Right kidney (tissue), 1 donor: ENCODE data around the gene TBATA.

ENCODE experiments used
- DNase-seq: peaks from one replicate; pipeline ENCODE4 v3.0.0-alpha.2; 2016

The TBATA gene

DNA sequence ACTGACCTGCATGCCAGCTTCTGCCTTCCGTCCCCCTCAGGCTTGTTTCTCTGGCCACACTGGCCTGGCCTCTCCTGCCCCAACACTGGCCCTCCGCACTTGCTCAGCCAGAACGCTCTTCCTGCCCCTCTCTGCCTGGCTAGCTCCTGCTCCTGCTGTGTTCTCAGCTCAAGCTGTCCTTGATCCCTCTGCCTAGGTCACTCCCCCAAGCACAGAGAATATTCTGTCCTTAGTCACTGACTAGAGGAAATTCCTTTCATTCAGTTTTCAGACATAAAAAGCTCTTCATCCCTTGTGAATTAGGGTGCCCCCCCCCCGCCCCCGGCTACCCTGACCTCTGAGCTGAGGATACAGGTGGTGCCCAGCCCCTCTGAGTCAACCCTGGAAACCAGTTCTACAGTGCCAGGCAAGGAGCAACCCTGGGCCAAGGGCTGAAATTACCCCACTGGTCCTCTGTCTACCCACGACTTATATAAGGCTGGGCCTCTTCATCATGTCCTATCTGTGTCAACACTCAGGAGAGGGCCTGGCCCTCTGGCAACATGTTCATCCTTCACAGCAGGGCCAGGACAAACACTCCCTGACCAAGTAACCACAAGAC lies 23.9 kb upstream of the TBATA start:
- DNase-seq: no peak

DNA sequence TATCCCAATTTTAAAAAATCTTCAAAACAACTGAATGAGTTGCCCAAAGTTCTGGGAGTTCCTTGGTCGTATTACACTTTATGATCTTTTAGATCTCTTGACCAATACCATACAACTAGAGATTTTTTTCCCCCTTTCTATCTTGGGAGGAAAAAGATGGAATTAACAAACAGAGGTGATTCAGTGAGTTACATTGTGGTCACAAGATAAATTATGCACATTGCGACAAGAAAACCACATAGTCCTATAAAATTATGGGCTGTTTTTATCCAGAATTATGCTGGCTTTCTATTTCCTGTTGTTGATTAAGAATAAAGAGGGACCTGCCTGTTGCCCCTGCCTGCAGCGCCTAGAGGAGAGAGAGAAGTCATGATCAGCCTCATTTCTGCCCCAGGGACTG lies 22.4 kb upstream of the TBATA start:
- DNase-seq: no peak

GRCh38 chr10:70806841-70807240 lies 21.7 kb upstream of the TBATA start:
- DNase-seq: no peak

GRCh38 chr10:70805619-70806215 lies 20.5 kb upstream of the TBATA start:
- DNase-seq: no peak

- DNase-seq: no peak
Measured at GRCh38 chr10:70804421-70804808, 19.2 kb upstream of the TBATA start.

- DNase-seq: no peak
Measured at GRCh38 chr10:70803775-70804420, 18.7 kb upstream of the TBATA start.

GRCh38 chr10:70801854-70802253 lies 16.7 kb upstream of the TBATA start:
- no peak for DNase-seq

GRCh38 chr10:70799124-70799523 lies 13.9 kb upstream of the TBATA start:
- no peak for DNase-seq

- no peak for DNase-seq
Measured at GRCh38 chr10:70797840-70798239, 12.7 kb upstream of the TBATA start.

DNA sequence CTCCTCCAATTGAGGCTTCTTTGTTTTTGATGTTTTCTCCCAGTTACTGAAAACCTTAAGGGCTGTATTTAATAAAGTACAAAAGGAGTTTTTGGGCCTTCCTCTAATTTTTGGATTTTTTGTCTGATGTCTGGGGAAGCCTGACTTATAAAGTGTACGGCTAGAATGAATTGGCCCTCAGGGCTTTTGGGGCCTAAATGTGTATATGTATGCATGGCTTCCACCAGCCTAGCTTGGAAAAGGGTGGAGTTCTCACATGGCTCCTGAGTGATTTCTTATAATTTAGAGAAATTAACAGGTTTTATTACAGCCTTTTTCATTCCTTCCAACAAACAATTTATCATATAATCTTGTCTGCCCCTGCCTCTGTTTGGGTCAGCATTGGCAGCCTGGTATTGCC lies 10.4 kb upstream of the TBATA start:
- DNase-seq: no peak

DNA sequence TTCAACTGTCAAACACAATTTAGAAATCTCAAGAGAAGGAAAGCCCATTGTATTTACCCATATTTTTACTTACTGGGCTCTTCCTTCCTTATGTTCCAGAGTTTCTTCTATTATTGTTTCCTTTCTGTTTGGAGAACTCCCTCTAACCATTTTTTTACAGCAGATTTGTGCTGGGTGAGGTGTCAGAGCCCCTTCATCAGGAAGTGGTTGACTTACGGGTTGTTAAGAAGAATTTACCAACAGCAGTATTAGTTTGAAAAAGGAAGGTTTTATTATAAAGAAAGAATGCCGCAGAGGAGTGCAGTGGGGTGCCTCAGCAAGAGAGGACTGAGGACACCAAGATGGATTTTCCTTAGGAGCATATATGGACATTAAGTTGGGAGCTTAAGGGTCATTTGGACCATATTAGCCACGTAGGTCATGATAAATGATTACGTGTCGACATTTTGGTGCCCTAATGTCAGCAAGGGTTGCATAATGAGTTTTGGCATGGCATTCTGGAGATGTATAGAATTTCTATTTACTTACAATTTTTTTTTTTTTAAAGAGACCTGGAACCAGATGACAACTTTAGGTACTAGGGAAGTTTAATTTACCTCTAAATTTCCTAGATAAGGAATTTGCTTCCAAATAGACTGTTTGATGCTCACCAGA lies 6.3 kb upstream of the TBATA start:
- DNase-seq: no peak

DNA sequence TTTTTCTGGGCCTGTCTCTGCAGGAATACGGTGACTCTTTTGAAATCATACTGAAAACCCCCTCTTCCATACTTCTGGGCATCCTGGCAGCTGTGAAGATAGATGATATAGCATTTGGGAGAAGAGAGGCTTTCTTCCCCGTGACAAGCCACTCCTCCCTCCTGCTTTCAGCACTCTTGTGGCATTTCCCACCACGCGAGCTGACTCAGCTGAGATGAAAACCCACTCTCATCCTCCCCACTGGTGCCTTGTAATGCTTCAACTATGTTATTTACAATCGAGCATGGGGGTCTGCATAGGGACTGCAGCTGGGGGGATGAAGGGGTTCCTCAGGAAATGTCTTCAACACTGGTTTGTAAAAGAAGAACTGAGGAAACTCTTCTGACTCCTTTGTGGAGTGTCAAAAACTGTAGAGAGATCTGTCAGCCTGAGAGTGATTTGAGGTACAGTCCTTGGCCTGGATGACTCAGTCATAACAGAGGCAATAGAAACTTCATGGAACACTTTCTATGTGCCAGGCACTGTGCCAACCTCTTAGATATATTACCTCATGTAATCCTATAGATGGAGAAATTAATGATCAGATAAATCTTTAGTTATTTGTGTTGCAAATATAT lies 1.7 kb upstream of the TBATA start:
- DNase-seq: no peak

DNA sequence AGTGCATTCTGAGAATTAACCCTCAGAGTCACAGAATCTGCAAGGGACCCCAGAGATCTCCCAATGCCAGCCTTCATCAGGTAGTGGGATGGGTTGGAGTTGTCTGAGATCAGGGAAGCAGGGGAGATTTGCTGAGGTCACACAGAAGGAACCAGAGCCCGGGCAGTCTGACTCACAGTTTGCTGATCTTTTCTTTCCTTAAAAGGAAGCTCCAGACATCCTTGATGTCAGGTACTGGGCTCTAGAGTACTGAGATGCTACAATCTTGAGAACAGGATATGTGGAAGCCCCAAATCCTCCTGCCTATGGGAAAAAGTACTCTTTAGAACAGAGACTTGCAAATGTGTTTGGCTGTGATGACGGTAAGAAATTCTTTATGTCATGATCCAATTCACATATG lies 706 bp downstream of the TBATA start:
- DNase-seq: no peak

DNA sequence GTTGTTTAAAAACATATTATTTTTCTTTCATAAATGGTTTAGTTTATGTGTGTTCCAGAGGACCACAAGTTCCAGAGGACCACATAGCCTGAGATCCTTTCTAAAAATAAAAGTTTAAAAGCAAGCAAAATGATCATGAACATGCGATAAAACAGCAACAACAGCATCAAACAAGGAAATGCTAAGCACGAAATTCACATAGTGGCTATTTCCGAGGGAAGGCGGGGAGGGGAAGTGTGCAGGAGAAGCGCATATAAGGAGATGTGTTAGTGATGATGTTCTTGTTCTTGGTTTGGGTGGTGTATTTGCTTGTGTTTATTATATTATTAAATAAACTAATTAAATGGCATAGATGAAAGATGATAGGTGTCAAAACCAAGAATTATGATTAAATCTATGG lies 1.2 kb downstream of the TBATA start:
- DNase-seq: no peak

DNA sequence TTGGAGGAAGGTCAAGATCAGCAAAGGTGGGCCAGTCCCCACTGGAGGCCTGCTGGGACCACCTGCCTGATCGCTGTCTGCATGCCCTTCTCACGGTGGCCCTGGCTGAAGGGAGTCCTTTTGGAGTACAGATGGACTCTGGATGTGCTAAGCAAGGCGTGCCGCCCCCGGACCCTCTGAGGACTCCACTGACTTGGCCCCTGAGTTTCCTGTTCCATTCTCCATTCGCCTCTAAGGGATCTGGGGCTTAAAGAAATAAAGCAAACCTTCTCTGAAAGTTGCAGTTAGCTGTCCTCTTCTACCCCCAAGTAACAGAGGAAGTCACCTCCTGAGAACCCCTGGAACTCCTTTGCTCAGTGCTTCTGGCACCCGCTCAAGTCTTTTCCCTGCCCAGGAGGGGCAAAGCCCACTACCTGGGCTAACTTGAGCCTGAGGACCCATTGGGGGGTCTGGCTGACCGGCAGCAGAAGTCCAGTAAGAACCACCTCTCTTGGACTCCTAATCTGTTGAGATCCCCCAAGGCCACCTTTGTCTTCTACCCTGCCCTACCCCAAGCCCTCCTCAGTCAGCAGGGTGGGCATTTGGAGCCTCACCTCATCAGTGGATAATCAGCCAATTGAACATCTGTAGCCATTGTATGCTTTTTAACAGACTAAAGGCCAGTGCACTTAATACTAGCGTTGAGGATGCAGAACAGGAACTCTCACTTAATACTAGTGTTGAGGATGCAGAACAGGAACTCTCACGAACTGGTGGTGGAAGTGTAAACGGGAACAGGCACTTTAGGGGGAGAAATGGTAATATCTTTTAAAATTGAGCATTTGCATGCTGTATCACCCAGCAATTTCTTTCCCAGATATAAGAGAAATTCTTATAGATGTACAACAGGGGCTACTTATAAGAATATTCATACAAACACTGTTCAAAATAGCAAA lies 2.2 kb downstream of the TBATA start:
- DNase-seq: no peak

DNA sequence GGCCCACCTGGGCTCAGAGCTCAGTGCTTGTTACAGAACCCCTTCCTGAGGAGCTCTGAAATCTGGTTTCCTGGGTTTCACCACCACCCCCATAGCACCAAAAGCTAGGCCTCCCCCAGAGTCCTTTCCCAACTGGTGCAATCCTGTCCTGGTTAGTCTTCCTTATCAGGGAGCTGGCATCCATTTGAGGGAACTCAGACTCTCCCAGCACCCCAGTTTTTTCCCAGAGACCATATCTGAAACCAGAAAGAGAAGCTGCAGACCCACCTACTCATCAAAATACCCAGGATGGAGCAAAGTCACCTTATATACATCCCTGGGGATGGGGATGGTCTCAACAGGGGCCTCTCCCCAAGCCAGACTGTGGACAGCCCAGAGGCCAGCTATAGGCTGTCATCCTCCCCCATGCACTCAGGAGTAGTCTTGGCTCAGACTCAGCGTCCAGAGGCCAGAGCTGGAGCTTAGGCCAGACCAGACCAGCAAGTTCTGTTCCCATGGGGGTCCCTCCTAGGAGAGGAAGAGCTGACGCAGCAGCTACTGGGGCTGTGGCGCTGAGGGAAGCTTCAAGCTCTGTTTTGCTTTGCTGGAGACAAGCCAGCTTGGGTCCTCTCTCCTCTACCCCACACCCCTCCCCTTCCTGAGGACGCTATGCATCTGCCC lies 3.0 kb downstream of the TBATA start:
- DNase-seq: no peak

DNA sequence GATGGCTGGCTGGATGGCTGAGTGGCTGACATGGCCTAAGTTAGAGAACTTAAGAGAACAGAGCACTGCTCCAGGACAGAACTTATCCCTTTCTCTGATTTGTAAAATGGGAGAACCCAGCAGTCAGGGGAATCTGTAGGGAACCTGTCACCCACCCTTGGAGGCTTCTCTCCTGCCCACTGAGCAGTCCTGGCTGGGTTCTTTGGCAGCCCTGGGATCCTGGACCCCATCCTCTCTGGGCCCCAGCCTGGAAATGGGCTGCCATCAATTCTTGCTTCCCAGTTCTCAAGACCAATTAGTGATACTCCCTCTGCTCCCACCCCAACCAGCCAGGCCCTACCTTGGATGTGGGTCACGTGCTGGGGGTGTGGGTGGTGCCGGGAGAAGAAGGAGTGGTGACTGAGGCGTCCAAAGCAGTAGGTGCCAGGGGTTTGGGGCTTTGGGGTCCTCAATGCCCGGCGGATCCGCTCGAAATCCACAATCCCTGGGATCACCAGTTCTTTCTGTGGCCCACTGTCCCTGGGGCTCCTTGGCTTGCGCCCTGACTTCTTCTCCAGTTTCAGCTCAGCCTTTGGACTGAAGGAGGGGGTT lies 3.6 kb downstream of the TBATA start:
- DNase-seq: no peak

DNA sequence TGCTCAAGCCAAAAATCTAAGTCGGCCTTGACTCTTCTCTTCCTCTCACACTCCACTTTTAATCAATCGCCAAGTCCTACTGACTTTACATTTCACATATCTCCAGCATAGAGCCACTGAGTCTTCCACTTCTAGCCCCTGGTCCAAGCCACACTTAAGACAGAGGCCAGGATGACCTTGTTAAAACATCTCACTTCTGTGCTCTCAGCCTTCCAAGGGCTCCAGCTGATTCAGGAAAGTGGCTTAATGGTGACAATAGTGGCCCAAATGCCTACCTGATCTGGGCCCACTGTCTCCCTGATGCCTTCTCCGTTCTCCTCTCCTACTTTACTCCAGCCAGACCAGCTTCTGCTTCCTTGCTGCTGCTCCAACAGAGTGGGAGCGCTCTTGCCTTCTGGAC lies 4.4 kb downstream of the TBATA start:
- no peak for DNase-seq

DNA sequence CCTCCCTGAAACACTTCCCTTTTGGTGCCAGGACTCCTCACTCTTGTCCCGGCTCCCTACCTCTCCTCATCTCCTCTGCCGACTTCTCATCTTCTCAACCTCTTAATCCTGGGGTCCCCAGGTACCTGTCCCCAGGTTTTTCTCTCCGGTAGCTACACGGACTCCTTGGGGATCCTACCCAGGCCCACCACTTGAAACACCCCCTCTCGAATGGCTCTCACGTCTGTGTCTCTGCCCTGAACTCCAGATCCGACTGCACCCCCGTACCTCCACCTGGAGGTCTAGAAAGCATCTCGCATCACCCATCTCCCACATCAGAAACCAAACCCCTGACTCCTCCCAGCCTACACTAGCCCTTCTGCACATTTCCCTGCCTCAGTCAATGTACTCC lies 4.8 kb downstream of the TBATA start:
- no peak for DNase-seq

GRCh38 chr10:70779511-70780369 lies 5.4 kb downstream of the TBATA start:
- no peak for DNase-seq
